Loucy (cell line): ENCODE results near the gene STAB2.

Experiments
- H2AFZ ChIP-seq: fragments of 200-600 bp; sonication (generic); 2 replicates; pipeline ENCODE4 v1.6.0; 2016; ENCODE audit warnings: antibody characterized with exemption, mild to moderate bottlenecking, low read length, moderate library complexity
- H3F3A ChIP-seq: fragments of 200-600 bp; 2 replicates; pipeline ENCODE4 v1.6.0; 2016; ENCODE audit warnings: antibody characterized with exemption, low read depth, mild to moderate bottlenecking
- H3K27me3 ChIP-seq: fragments of 200-600 bp; sonication (generic); 2 replicates; pipeline ENCODE4 v1.6.1; 2014; ENCODE audit warnings: low read length, mild to moderate bottlenecking; ENCODE audit not compliant: insufficient read depth, poor library complexity, severe bottlenecking
- H3K36me3 ChIP-seq: fragments of 200-600 bp; sonication (generic); 2 replicates; pipeline ENCODE4 v1.6.1; 2016; ENCODE audit warnings: low read length; ENCODE audit not compliant: insufficient read depth
- H3K4me1 ChIP-seq: fragments of 200-600 bp; sonication (generic); 2 replicates; pipeline ENCODE4 v1.5.1; 2014; ENCODE audit warnings: low read length, mild to moderate bottlenecking; ENCODE audit not compliant: insufficient read depth, poor library complexity, severe bottlenecking
- H3K4me2 ChIP-seq: fragments of 200-600 bp; sonication (generic); 2 replicates; pipeline ENCODE4 v1.6.0; 2014; ENCODE audit warnings: antibody characterized with exemption, low read length, low read depth, mild to moderate bottlenecking; ENCODE audit not compliant: poor library complexity, severe bottlenecking
- H3K4me3 ChIP-seq: fragments of 200-600 bp; sonication (generic); 2 replicates; pipeline ENCODE4 v1.5.1; 2014; ENCODE audit warnings: low read length, mild to moderate bottlenecking, mixed read lengths; ENCODE audit not compliant: poor library complexity, severe bottlenecking
- H3K79me2 ChIP-seq: fragments of 200-600 bp; sonication (generic); 2 replicates; pipeline ENCODE4 v1.6.1; 2014; ENCODE audit warnings: low read length; ENCODE audit not compliant: insufficient read depth
- H3K9ac ChIP-seq: fragments of 200-600 bp; sonication (generic); 2 replicates; pipeline ENCODE4 v1.6.0; 2014; ENCODE audit warnings: mild to moderate bottlenecking, low read depth, low read length, moderate library complexity; ENCODE audit not compliant: poor library complexity, severe bottlenecking
- H3K9me2 ChIP-seq: fragments of 200-600 bp; sonication (generic); replicated peaks from 2 replicates; pipeline ENCODE4 v1.6.1; 2016; ENCODE audit warnings: low read depth, low read length, mixed read lengths
- H3K9me3 ChIP-seq: fragments of 200-600 bp; sonication (generic); 2 replicates; pipeline ENCODE4 v1.6.1; 2014; ENCODE audit warnings: mild to moderate bottlenecking, antibody characterized with exemption, low read length, low read depth; ENCODE audit not compliant: insufficient read depth
- H4K20me1 ChIP-seq: fragments of 200-600 bp; sonication (generic); 2 replicates; pipeline ENCODE4 v1.6.0; 2014; ENCODE audit warnings: antibody characterized with exemption, low read length, mild to moderate bottlenecking; ENCODE audit not compliant: insufficient read depth, poor library complexity, severe bottlenecking
- EZH2phosphoT487 ChIP-seq: fragments of 200-600 bp; IDR thresholded peaks from 2 replicates; pipeline ENCODE4 v1.6.1; 2018; ENCODE audit warnings: antibody characterized with exemption, mild to moderate bottlenecking, moderate library complexity, borderline replicate concordance
- TF ChIP-seq, protein P1 (sequence below): fragments of 200-600 bp; sonication (generic); conservative IDR thresholded peaks from 2 replicates; pipeline ENCODE4 v1.5.1; 2014; ENCODE audit warnings: mild to moderate bottlenecking, antibody characterized with exemption, low read length

The STAB2 gene

DNA sequence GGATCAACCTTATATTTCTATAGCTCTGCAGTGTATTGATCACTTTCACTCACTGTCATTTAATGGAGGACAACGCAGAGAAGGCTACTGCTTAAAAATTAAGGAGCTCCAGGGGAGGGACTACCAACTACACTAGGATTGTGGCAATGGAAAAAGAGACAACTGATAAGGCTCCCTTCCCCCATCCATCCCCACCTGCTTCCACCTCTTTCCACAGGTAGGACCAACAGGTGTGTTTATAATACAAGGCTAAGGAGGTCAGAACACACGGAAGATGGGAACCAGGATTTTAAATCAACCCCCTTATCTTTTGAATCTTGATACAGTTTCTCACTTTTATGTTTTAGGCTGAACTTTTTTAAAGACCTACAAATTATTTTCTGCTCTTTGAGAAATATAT, 90.8 kb downstream of the STAB2 start:
- H3K9me3 ChIP-seq = no peaks in the 10 kb centered on the region

DNA sequence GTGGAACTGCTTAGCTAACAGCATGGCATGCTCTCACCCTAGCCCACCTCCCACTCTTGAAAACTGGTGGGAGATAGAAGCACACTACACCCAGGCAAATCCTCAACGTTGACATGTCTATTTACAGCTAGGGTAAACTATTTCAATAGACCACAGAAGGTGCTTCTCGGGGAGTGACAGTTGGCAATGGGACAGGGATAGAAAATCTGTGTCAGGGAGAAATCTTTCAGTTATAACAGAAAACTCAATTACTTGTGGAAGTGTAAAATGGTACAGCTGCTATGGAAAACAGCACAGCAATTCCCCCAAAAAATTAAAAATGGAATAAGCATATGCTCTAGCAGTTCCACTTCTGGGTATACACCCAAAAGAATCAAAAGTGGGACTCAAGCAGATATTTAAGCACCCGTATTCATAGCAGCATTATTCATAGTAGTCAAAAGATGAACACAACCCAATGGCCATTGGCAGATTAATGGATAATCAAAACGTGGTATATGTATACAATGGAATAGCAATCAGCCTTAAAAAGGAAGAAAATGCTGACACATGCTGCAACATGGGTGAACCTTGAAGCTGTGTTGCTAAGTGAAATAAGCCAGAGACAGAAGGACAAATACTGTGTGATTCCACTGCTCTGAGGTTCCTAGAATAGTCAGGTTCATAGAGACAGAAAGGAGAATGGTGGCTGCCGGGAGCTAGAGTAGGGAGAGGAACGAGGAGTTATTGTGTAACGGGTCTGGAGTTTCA, 92.5 kb downstream of the STAB2 start:
- no peak overlapping the region for H3K9ac ChIP-seq
- TF ChIP-seq EZH2phosphoT487 = no peak
- TF ChIP-seq, protein P1, sequence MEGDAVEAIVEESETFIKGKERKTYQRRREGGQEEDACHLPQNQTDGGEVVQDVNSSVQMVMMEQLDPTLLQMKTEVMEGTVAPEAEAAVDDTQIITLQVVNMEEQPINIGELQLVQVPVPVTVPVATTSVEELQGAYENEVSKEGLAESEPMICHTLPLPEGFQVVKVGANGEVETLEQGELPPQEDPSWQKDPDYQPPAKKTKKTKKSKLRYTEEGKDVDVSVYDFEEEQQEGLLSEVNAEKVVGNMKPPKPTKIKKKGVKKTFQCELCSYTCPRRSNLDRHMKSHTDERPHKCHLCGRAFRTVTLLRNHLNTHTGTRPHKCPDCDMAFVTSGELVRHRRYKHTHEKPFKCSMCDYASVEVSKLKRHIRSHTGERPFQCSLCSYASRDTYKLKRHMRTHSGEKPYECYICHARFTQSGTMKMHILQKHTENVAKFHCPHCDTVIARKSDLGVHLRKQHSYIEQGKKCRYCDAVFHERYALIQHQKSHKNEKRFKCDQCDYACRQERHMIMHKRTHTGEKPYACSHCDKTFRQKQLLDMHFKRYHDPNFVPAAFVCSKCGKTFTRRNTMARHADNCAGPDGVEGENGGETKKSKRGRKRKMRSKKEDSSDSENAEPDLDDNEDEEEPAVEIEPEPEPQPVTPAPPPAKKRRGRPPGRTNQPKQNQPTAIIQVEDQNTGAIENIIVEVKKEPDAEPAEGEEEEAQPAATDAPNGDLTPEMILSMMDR = no peak
- no peak overlapping the region for H3K4me3 ChIP-seq
- no peaks in the 10 kb centered on the region for H3K4me1 ChIP-seq
- no peaks in the 10 kb centered on the region for H3K9me3 ChIP-seq
- H3K36me3 ChIP-seq = no peaks in the 10 kb centered on the region
- H3K4me2 ChIP-seq = no peak overlapping the region
- no peaks in the 10 kb centered on the region for H4K20me1 ChIP-seq
- no peaks in the 10 kb centered on the region for H3K9me2 ChIP-seq
- no peaks in the 10 kb centered on the region for H3K79me2 ChIP-seq
- no peaks in the 10 kb centered on the region for H3F3A ChIP-seq
- no peaks in the 10 kb centered on the region for H3K27me3 ChIP-seq
- H2AFZ ChIP-seq = no peak overlapping the region

More for the DNA sequence above, 90.8 kb downstream of the STAB2 start:
- no peak overlapping the region for H3K4me3 ChIP-seq
- no peak overlapping the region for H3K9ac ChIP-seq
- no peaks in the 10 kb centered on the region for H3K36me3 ChIP-seq
- H3K9me2 ChIP-seq = no peaks in the 10 kb centered on the region
- no peaks in the 10 kb centered on the region for H3K4me1 ChIP-seq
- no peak for TF ChIP-seq EZH2phosphoT487
- TF ChIP-seq, protein P1 = no peak
- H4K20me1 ChIP-seq = no peaks in the 10 kb centered on the region
- no peaks in the 10 kb centered on the region for H3K27me3 ChIP-seq
- H3K79me2 ChIP-seq = no peaks in the 10 kb centered on the region
- no peaks in the 10 kb centered on the region for H3F3A ChIP-seq
- H3K4me2 ChIP-seq = no peak overlapping the region
- no peak overlapping the region for H2AFZ ChIP-seq

DNA sequence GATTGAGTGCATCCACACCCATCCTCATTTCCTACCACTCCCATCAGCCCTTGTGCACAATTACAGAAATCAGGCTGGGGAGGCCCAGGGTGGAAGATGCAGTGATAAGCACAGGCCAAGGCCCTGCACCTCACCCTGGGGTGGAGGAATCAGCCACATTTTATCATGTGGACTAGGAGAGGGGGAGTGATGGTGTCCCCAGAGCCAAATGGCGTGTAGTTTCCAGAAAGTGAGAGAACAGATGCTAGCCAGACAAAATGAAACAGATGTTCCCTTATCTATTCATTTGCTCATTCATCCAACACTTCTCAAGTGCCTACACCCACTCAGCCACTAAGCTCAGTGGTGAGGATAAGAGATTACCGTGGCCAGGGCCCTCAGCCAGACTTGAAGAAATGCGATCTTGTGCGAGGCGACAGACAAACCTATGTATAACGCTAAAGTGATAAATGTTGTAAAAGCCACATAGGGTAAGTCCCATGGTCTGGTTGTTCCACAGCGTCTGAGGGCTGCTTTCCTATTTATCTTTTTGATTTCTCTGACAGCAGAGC, 93.6 kb downstream of the STAB2 start:
- Histone ChIP-seq H3K4me1 (no peaks in the 10 kb centered on the region), H3K4me3 (no peak overlapping the region), H3K9me2 (no peaks in the 10 kb centered on the region), H3K79me2 (no peaks in the 10 kb centered on the region), H3K4me2 (no peak overlapping the region), H2AFZ (no peak overlapping the region), H3K36me3 (no peaks in the 10 kb centered on the region), H3F3A (no peaks in the 10 kb centered on the region), H3K9me3 (no peaks in the 10 kb centered on the region), H4K20me1 (no peaks in the 10 kb centered on the region), H3K27me3 (no peaks in the 10 kb centered on the region), H3K9ac (no peak overlapping the region)
- TF ChIP-seq, protein P1 = no peak
- TF ChIP-seq EZH2phosphoT487 = no peak
